ENCODE measurements around the gene SH3GLB2. TPM values are rescaled to one million over a fixed set of nuclear protein-coding genes. Genes with fewer than 3 reads are reported as not detected.

SH3GLB2 gene
- total and polyA plus RNA-seq, 11 donors = 27.3 to 42.7 (median 35.4) TPM

- Histone ChIP-seq H3K9me3 (no peaks in the 10 kb centered on the region), H3K27ac (peak overlapping the region in 10 of 12 donors; percentile 22 to 51 (median 40)), H3K4me3 (no peak overlapping the region), H3K4me1 (peaks cover 0 to 4% (median 0%) of the 10 kb centered on the region in 12 donors), H3K27me3 (no peaks in the 10 kb centered on the region), H3K36me3 (peaks cover 0 to 100% (median 97%) of the 10 kb centered on the region in 9 donors)
- DNase-seq (no peak), ATAC-seq (peak in 3 of 4 donors; percentile 26 to 62 (median 30))
- intact Hi-C loops (cut with DNase I) = no loop called here
- 65 to 76% (median 69%) methylated on average over 5 of the region's 5 CpGs for whole genome bisulfite sequencing, 4 donors
- TF ChIP-seq CTCF (IDR thresholded peaks at IDR 0.05) = no peak
- TF ChIP-seq POLR2A (IDR thresholded peaks at IDR 0.05) = no peak
These were observed 32.3 kb downstream of the SH3GLB2 start for GRCh38 chr9:128995791-128996190.

- Histone ChIP-seq H3K4me3 (no peak overlapping the region), H3K27ac (no peak overlapping the region), H3K9me3 (no peaks in the 10 kb centered on the region), H3K27me3 (no peaks in the 10 kb centered on the region), H3K36me3 (peaks cover 0 to 100% (median 97%) of the 10 kb centered on the region in 9 donors), H3K4me1 (peaks cover 0 to 4% (median 0%) of the 10 kb centered on the region in 12 donors)
- 70 to 80% (median 78%) methylated on average over 6 to 7 of the region's 7 CpGs for WGBS, 4 donors
- intact Hi-C loops (cut with DNase I) = no loop called here
- DNase-seq = no peak
- no peak for ATAC-seq
- no peak for TF ChIP-seq POLR2A (IDR thresholded peaks at IDR 0.05)
- peak in 3 of 12 donors; percentile 9 to 18 (median 15) for TF ChIP-seq CTCF (IDR thresholded peaks at IDR 0.05)
These were observed 35.1 kb downstream of the SH3GLB2 start for GRCh38 chr9:128992995-128993394.

- ATAC-seq (peak; percentile 73 to 86 (median 77)), DNase-seq (peak in 1 of 5 donors; percentile 48)
- H3K4me3 ChIP-seq = peak overlapping the region in 1 of 12 donors; percentile 7
- no peaks in the 10 kb centered on the region for H3K9me3 ChIP-seq
- peaks cover 0 to 100% (median 98%) of the 10 kb centered on the region in 9 donors for H3K36me3 ChIP-seq
- H3K27me3 ChIP-seq = no peaks in the 10 kb centered on the region
- H3K27ac ChIP-seq = peak overlapping the region in 6 of 12 donors; percentile 4 to 63 (median 50)
- peaks cover 0 to 7% (median 0%) of the 10 kb centered on the region in 12 donors for H3K4me1 ChIP-seq
- no peak for TF ChIP-seq CTCF (IDR thresholded peaks at IDR 0.05)
- TF ChIP-seq POLR2A (IDR thresholded peaks at IDR 0.05) = no peak
- WGBS, 4 donors = 78 to 88% (median 84%) methylated on average over 5 of the region's 5 CpGs
- intact Hi-C loops (cut with DNase I) = no loop called here
These were observed 40.3 kb downstream of the SH3GLB2 start for GRCh38 chr9:128987805-128988204.

- H3K4me3 ChIP-seq = no peak overlapping the region
- no peak overlapping the region for H3K27ac ChIP-seq
- 94 to 100% (median 96%) methylated on average over 5 of the region's 5 CpGs for WGBS, 4 donors
- H3K36me3 ChIP-seq = peaks cover 0 to 100% (median 98%) of the 10 kb centered on the region in 9 donors
- DNase-seq = no peak
- no peaks in the 10 kb centered on the region for H3K27me3 ChIP-seq
- ATAC-seq = no peak
- TF ChIP-seq POLR2A (IDR thresholded peaks at IDR 0.05) (no peak), CTCF (IDR thresholded peaks at IDR 0.05) (no peak)
- intact Hi-C loops (cut with DNase I) = no loop called here
- no peaks in the 10 kb centered on the region for H3K9me3 ChIP-seq
- peaks cover 0 to 7% (median 0%) of the 10 kb centered on the region in 12 donors for H3K4me1 ChIP-seq
These were observed 41.5 kb downstream of the SH3GLB2 start for GRCh38 chr9:128986671-128987070.
